AG09319 (cell line): ENCODE data around the gene DNAAF8.
"Not testable (repeated sequence)": the region's sequence is repeated elsewhere in the genome, so short reads cannot be mapped to it uniquely, and the experiment has no call there.

Source experiments
- DNase-seq: peaks from one replicate; pipeline ENCODE4 v3.0.0-alpha.2; 2010; ENCODE audit warnings: low read depth; ENCODE audit errors: extremely low read depth
- CTCF ChIP-seq: IDR thresholded peaks from 2 replicates; pipeline ENCODE4 v1.5.1; 2011; ENCODE audit warnings: low read depth, mild to moderate bottlenecking, inconsistent platforms, low read length, moderate library complexity

Gene DNAAF8

GRCh38 chr16:4729876-4730275, 4.5 kb upstream of the DNAAF8 start:
- no peak for TF ChIP-seq CTCF
- DNase-seq: no peak

- TF ChIP-seq CTCF: no peak
- DNase-seq: no peak
These were observed 1.1 kb upstream of the DNAAF8 start for GRCh38 chr16:4733211-4733742.

- TF ChIP-seq CTCF: no peak
- no peak for DNase-seq
These were observed 632 bp upstream of the DNAAF8 start for GRCh38 chr16:4733747-4734062.

GRCh38 chr16:4734730-4735535, 596 bp downstream of the DNAAF8 start:
- peak; percentile 41 for DNase-seq
- TF ChIP-seq CTCF: no peak

- DNase-seq: no peak
- TF ChIP-seq CTCF: no peak
These were observed 2.2 kb downstream of the DNAAF8 start for GRCh38 chr16:4736546-4736945.

GRCh38 chr16:4737545-4737944, 3.2 kb downstream of the DNAAF8 start:
- no peak for DNase-seq
- no peak for TF ChIP-seq CTCF

GRCh38 chr16:4738370-4738769, 4.0 kb downstream of the DNAAF8 start:
- DNase-seq: not testable (repeated sequence)

- no peak for TF ChIP-seq CTCF
- no peak for DNase-seq
These were observed 9.0 kb downstream of the DNAAF8 start for GRCh38 chr16:4743226-4743878.
